HEK293 (cell line): ENCODE measurements around the gene FAM76B.

Experiments
- CTCF ChIA-PET: fragments of 350-600 bp; formaldehyde crosslinking; extraction: SDS; loops from one replicate; lab custom pipeline; 2021; ENCODE audit warnings: antibody characterized with exemption; lab: Yijun Ruan, JAX
- POLR2A ChIA-PET: fragments of 300-600 bp; formaldehyde crosslinking; extraction: SDS; loops from one replicate; lab custom pipeline; 2020; ENCODE audit warnings: antibody characterized with exemption, inconsistent platforms; lab: Yijun Ruan, JAX
- H3K27ac ChIP-seq: fragments of 200-500 bp; sonication (Bioruptor generic); 2 replicates; pipeline ENCODE4 v1.5.1; 2014; ENCODE audit warnings: low read depth, low read length, control low read depth, inconsistent platforms; ENCODE audit errors: extremely low read depth
- H3K36me3 ChIP-seq, 2 experiments: fragments of 200-500 bp in 1 of 2; sonication (Bioruptor generic) in 1 of 2; 1 replicate in 1 of 2; 2 replicates in 1 of 2; pipeline ENCODE4 v1.5.1; 2014 to 2017; ENCODE audit warnings: inconsistent platforms in 2 of 2, low read length in 2 of 2; ENCODE audit not compliant: control insufficient read depth in 2 of 2, insufficient read depth in 1 of 2
- H3K4me1 ChIP-seq: fragments of 200-500 bp; sonication (Bioruptor generic); 2 replicates; pipeline ENCODE4 v1.5.1; 2014; ENCODE audit warnings: mild to moderate bottlenecking, low read length, inconsistent platforms; ENCODE audit not compliant: control insufficient read depth, insufficient read depth
- H3K4me3 ChIP-seq: 2 replicates; pipeline ENCODE4 v1.5.1; 2011; ENCODE audit warnings: low read depth, mild to moderate bottlenecking, control low read depth, low read length, moderate library complexity
- H3K9me3 ChIP-seq: fragments of 200-500 bp; sonication (Bioruptor generic); 2 replicates; pipeline ENCODE4 v1.5.1; 2014; ENCODE audit warnings: low read depth, low read length, inconsistent platforms; ENCODE audit not compliant: control insufficient read depth, insufficient read depth
- CTCF ChIP-seq: fragments of 450-650 bp; formaldehyde crosslinking; IDR thresholded peaks from 2 replicates; pipeline ENCODE4 v1.5.1; 2016; ENCODE audit warnings: missing biosample characterization, missing genetic modification characterization
- EGR2 ChIP-seq: fragments of 450-650 bp; formaldehyde crosslinking; IDR thresholded peaks from 2 replicates; pipeline ENCODE4 v1.5.1; 2016; ENCODE audit warnings: low read depth, missing biosample characterization, missing genetic modification characterization
- GLIS1 ChIP-seq: fragments of 450-650 bp; formaldehyde crosslinking; IDR thresholded peaks from 2 replicates; pipeline ENCODE4 v1.5.1; 2016; ENCODE audit warnings: missing biosample characterization, missing genetic modification characterization
- PBX3 ChIP-seq: sonication (generic); formaldehyde crosslinking; IDR thresholded peaks from 2 replicates; pipeline ENCODE4 v1.8.1; 2022; ENCODE audit warnings: mild to moderate bottlenecking, moderate library complexity, missing genetic modification reagents
- REST ChIP-seq: fragments of 450-650 bp; formaldehyde crosslinking; IDR thresholded peaks from 2 replicates; pipeline ENCODE4 v1.5.1; 2016; ENCODE audit warnings: missing biosample characterization, missing genetic modification characterization
- SETDB1 ChIP-seq: IDR thresholded peaks from one replicate; pipeline ENCODE4 v1.6.1; 2017; ENCODE audit warnings: mild to moderate bottlenecking, low read length, moderate library complexity, mixed read lengths; ENCODE audit not compliant: insufficient read length
- ZBTB48 ChIP-seq: fragments of 450-650 bp; formaldehyde crosslinking; IDR thresholded peaks from 2 replicates; pipeline ENCODE4 v1.5.1; 2016; ENCODE audit warnings: missing biosample characterization, missing genetic modification characterization
- ZBTB7A ChIP-seq: fragments of 450-650 bp; formaldehyde crosslinking; IDR thresholded peaks from 2 replicates; pipeline ENCODE4 v1.5.1; 2016; ENCODE audit warnings: low read depth, missing biosample characterization, missing genetic modification characterization
- ZNF26 ChIP-seq: fragments of 450-650 bp; formaldehyde crosslinking; IDR thresholded peaks from 2 replicates; pipeline ENCODE4 v1.5.1; 2016; ENCODE audit warnings: missing biosample characterization, missing genetic modification characterization
- ZNF311 ChIP-seq: fragments of 450-650 bp; formaldehyde crosslinking; IDR thresholded peaks from 2 replicates; pipeline ENCODE4 v1.5.1; 2017; ENCODE audit warnings: missing biosample characterization, missing genetic modification characterization, borderline replicate concordance
- ZNF394 ChIP-seq: fragments of 450-650 bp; formaldehyde crosslinking; IDR thresholded peaks from 2 replicates; pipeline ENCODE4 v1.5.1; 2016; ENCODE audit warnings: missing biosample characterization, missing genetic modification characterization, mild to moderate bottlenecking, moderate library complexity, borderline replicate concordance
- ZNF501 ChIP-seq: fragments of 450-650 bp; formaldehyde crosslinking; IDR thresholded peaks from 2 replicates; pipeline ENCODE4 v1.5.1; 2016; ENCODE audit warnings: missing biosample characterization, missing genetic modification characterization
- ZNF518A ChIP-seq: fragments of 450-650 bp; formaldehyde crosslinking; conservative IDR thresholded peaks from 2 replicates; pipeline ENCODE4 v1.5.1; 2016; ENCODE audit warnings: low read depth, missing biosample characterization, missing genetic modification characterization
- ZNF585B ChIP-seq: fragments of 450-650 bp; formaldehyde crosslinking; IDR thresholded peaks from 2 replicates; pipeline ENCODE4 v1.5.1; 2016; ENCODE audit warnings: missing biosample characterization, missing genetic modification characterization
- ZNF629 ChIP-seq: fragments of 450-650 bp; formaldehyde crosslinking; IDR thresholded peaks from 2 replicates; pipeline ENCODE4 v1.5.1; 2017; ENCODE audit warnings: missing biosample characterization, missing genetic modification characterization
- ZNF76 ChIP-seq: fragments of 450-650 bp; formaldehyde crosslinking; IDR thresholded peaks from 2 replicates; pipeline ENCODE4; 2016; ENCODE audit warnings: low read depth, missing biosample characterization, missing genetic modification characterization, borderline replicate concordance
- ZNF843 ChIP-seq: fragments of 450-650 bp; formaldehyde crosslinking; IDR thresholded peaks from 2 replicates; pipeline ENCODE4 v1.5.1; 2016; ENCODE audit warnings: missing biosample characterization, missing genetic modification characterization
- ZSCAN23 ChIP-seq: fragments of 450-650 bp; formaldehyde crosslinking; IDR thresholded peaks from 2 replicates; pipeline ENCODE4 v1.5.1; 2016; ENCODE audit warnings: missing biosample characterization, missing genetic modification characterization
- TF ChIP-seq, protein P1 (sequence below): fragments of 450-650 bp; formaldehyde crosslinking; IDR thresholded peaks from 2 replicates; pipeline ENCODE4 v1.5.1; 2017; ENCODE audit warnings: missing biosample characterization, mild to moderate bottlenecking, missing genetic modification characterization, moderate library complexity

The FAM76B gene

GRCh38 chr11:95736809-95737208 is 52.8 kb downstream of the FAM76B start:
- Histone ChIP-seq H3K27ac (no peak overlapping the region), H3K4me1 (no peaks in the 10 kb centered on the region; the same call in 1 of the 2 replicates), H3K4me3 (no peak overlapping the region), H3K36me3 (no peaks in the 10 kb centered on the region), H3K9me3 (no peaks in the 10 kb centered on the region)
- CTCF ChIA-PET: interaction anchor here (1.2 to 2.1 kb wide), 2 partner anchors 31 to 585 kb away, joined by 4 to 7 read pairs; no protein-coding TSS in a partner anchor
- POLR2A ChIA-PET: no interaction called here
- TF ChIP-seq ZNF394 (tag by site-specific recombination) (no peak), ZNF843 (no peak), CTCF (tag by site-specific recombination) (no peak), ZBTB48 (tag by site-specific recombination) (no peak), SETDB1 (no peak), EGR2 (tag by site-specific recombination) (no peak)

DNA sequence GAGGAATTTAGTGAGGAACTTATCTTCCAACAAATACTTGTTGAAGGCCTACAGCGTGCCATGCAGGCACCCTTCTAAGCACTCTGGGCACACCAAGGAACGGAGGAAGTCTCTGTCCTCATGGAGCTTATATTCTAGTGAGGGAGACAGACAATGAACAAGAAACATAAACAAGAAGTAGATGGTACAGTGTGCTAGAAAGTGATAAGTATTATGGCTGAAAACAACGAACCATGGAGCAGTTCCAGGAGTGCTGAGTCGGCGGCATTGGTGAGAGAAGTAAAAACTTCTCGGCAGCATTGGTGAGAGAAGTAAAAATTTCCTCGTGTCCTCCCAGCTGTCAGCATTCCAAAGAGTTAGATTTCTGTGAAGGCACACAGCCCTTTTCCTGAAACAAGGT is 53.2 kb downstream of the FAM76B start:
- Histone ChIP-seq H3K9me3 (no peaks in the 10 kb centered on the region), H3K36me3 (no peaks in the 10 kb centered on the region), H3K4me3 (no peak overlapping the region), H3K4me1 (no peaks in the 10 kb centered on the region; the same call in 1 of the 2 replicates), H3K27ac (no peak overlapping the region)
- ChIA-PET POLR2A (no interaction called here), CTCF (interaction anchor here (1.2 kb wide), 1 partner anchor 31 kb away, joined by 3 read pairs; no protein-coding TSS in a partner anchor)
- no peak for TF ChIP-seq REST (tag by site-specific recombination)
- TF ChIP-seq PBX3 (CRISPR knock-in tag): no peak
- no peak for TF ChIP-seq ZBTB7A (tag by site-specific recombination)
- TF ChIP-seq ZNF76 (tag by site-specific recombination): no peak
- no peak for TF ChIP-seq ZNF585B (tag by site-specific recombination)
- no peak for TF ChIP-seq ZNF518A
- TF ChIP-seq, protein P1, sequence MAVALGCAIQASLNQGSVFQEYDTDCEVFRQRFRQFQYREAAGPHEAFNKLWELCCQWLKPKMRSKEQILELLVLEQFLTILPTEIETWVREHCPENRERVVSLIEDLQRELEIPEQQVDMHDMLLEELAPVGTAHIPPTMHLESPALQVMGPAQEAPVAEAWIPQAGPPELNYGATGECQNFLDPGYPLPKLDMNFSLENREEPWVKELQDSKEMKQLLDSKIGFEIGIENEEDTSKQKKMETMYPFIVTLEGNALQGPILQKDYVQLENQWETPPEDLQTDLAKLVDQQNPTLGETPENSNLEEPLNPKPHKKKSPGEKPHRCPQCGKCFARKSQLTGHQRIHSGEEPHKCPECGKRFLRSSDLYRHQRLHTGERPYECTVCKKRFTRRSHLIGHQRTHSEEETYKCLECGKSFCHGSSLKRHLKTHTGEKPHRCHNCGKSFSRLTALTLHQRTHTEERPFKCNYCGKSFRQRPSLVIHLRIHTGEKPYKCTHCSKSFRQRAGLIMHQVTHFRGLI (tag by site-specific recombination): no peak
- TF ChIP-seq ZNF26 (tag by site-specific recombination): no peak
- TF ChIP-seq ZSCAN23: no peak
- TF ChIP-seq SETDB1: no peak
- no peak for TF ChIP-seq ZNF311 (tag by site-specific recombination)
- no peak for TF ChIP-seq ZNF501 (tag by site-specific recombination)
- no peak for TF ChIP-seq ZNF629 (tag by site-specific recombination)
- no peak for TF ChIP-seq GLIS1 (tag by site-specific recombination)
